H1 (cell line): ENCODE measurements around the gene KCNAB3. TPM values are rescaled to one million over a fixed set of nuclear protein-coding genes. Genes with fewer than 3 reads are reported as not detected.

Experiments used
- CTCF ChIA-PET: fragments of 300-600 bp; sonication (Branson Sonifier 250); formaldehyde crosslinking; loops from one replicate; lab custom pipeline; 2021; ENCODE audit not compliant: partially characterized antibody; lab: Charles Lee
- POLR2A ChIA-PET: fragments of 300-600 bp; sonication (Branson Sonifier 250); formaldehyde crosslinking; loops from one replicate; lab custom pipeline; 2021; ENCODE audit warnings: inconsistent platforms; ENCODE audit not compliant: partially characterized antibody; lab: Charles Lee
- DNase-seq, 2 experiments: peaks; one replicate each; pipeline versions ENCODE4 v3.0.0 to v3.0.0-alpha.2; 2010 to 2022; ENCODE audit warnings: low spot score in 2 of 2, low read depth in 1 of 2, mixed read lengths in 1 of 2
- FAIRE-seq: peaks from 2 replicates; lab custom pipeline; 2011; peaks lifted over from hg19 to GRCh38; lab: Jason Lieb, UNC
- H2AFZ ChIP-seq: 2 replicates; pipeline ENCODE4 v1.8.1; 2012; ENCODE audit warnings: low read length, inconsistent platforms
- H2AK5ac ChIP-seq: 2 replicates; pipeline ENCODE4 v1.6.1; 2013; ENCODE audit warnings: low read depth, low read length
- H2BK120ac ChIP-seq: replicated peaks from 2 replicates; pipeline ENCODE3; 2013; ENCODE audit warnings: low read depth, low read length, inconsistent platforms
- H2BK12ac ChIP-seq: 2 replicates; pipeline ENCODE4 v1.6.1; 2013; ENCODE audit warnings: low read depth, low read length
- H2BK15ac ChIP-seq: 2 replicates; pipeline ENCODE4 v1.6.1; 2013; ENCODE audit warnings: low read length
- H2BK20ac ChIP-seq: 2 replicates; pipeline ENCODE4 v1.6.1; 2013; ENCODE audit warnings: low read length
- H2BK5ac ChIP-seq: 2 replicates; pipeline ENCODE4 v1.6.1; 2013; ENCODE audit warnings: low read depth, low read length
- H3K14ac ChIP-seq: 2 replicates; pipeline ENCODE4 v1.6.1; 2013; ENCODE audit warnings: inconsistent platforms; ENCODE audit not compliant: insufficient read length
- H3K18ac ChIP-seq: 2 replicates; pipeline ENCODE4 v1.6.1; 2013; ENCODE audit warnings: low read length; ENCODE audit errors: extremely low read depth
- H3K23ac ChIP-seq: 2 replicates; pipeline ENCODE4 v1.6.1; 2013; ENCODE audit warnings: inconsistent platforms; ENCODE audit not compliant: insufficient read length
- H3K23me2 ChIP-seq: 2 replicates; pipeline ENCODE4 v1.6.1; 2013; ENCODE audit warnings: low read depth, low read length
- H3K27ac ChIP-seq: 2 replicates; pipeline ENCODE4 v1.6.1; 2011; ENCODE audit warnings: low read depth, low read length, inconsistent platforms
- H3K27me3 ChIP-seq, 4 experiments: replicated peaks in 1 of 4; 1 replicate in 1 of 4; 2 replicates in 3 of 4; pipeline versions ENCODE4 v1.6.1 to v1.8.1; 2011 to 2013; ENCODE audit warnings: low read length in 3 of 4, mild to moderate bottlenecking in 3 of 4, inconsistent platforms in 2 of 4, mixed read lengths in 2 of 4, moderate library complexity in 1 of 4; ENCODE audit not compliant: control insufficient read depth in 3 of 4, insufficient read depth in 3 of 4; ENCODE audit errors: extremely low read depth in 1 of 4
- H3K36me3 ChIP-seq, 4 experiments: 2 replicates each; pipeline versions ENCODE4 v1.6.1 to v1.8.1; 2011 to 2013; ENCODE audit warnings: mild to moderate bottlenecking in 4 of 4, low read length in 3 of 4, moderate library complexity in 2 of 4, control low read depth in 1 of 4, inconsistent platforms in 1 of 4; ENCODE audit not compliant: insufficient read depth in 4 of 4, control insufficient read depth in 2 of 4
- H3K4ac ChIP-seq: replicated peaks from 2 replicates; pipeline ENCODE3; 2013; ENCODE audit warnings: low read length, low read depth, mixed read lengths, inconsistent platforms; ENCODE audit not compliant: insufficient read length
- H3K4me1 ChIP-seq, 4 experiments: replicated peaks in 1 of 4; 1 replicate in 1 of 4; 2 replicates in 3 of 4; pipeline versions ENCODE4 v1.6.1 to v1.8.1; 2011 to 2013; ENCODE audit warnings: low read length in 3 of 4, inconsistent platforms in 2 of 4, mixed read lengths in 1 of 4; ENCODE audit not compliant: insufficient read depth in 4 of 4, control insufficient read depth in 3 of 4
- H3K4me2 ChIP-seq, 2 experiments: 2 replicates each; pipeline versions ENCODE4 v1.6.1 to v1.8.1; 2011 to 2013; ENCODE audit warnings: low read depth in 2 of 2, low read length in 2 of 2, control low read depth in 1 of 2, inconsistent platforms in 1 of 2, mild to moderate bottlenecking in 1 of 2; ENCODE audit not compliant: insufficient read depth in 1 of 2
- H3K4me3 ChIP-seq, 4 experiments: fragments of 200-600, 300-600 bp in 1 of 4; sonication (generic), shearing (Covaris generic), sonication (Bioruptor Twin) in 1 of 4; 2 replicates each; pipeline versions ENCODE4 v1.5.1 to v1.8.1; 2011 to 2016; ENCODE audit warnings: low read length in 4 of 4, low read depth in 3 of 4, control low read depth in 2 of 4, inconsistent platforms in 2 of 4, mild to moderate bottlenecking in 2 of 4, mixed read lengths in 1 of 4, moderate library complexity in 1 of 4; ENCODE audit not compliant: insufficient read depth in 2 of 4; ENCODE audit errors: extremely low read depth in 1 of 4
- H3K56ac ChIP-seq: replicated peaks from 2 replicates; pipeline ENCODE3; 2013; ENCODE audit warnings: low read depth, mild to moderate bottlenecking, mixed read lengths, low read length, inconsistent platforms; ENCODE audit not compliant: insufficient read length
- H3K79me1 ChIP-seq: 2 replicates; pipeline ENCODE4 v1.6.1; 2013; ENCODE audit warnings: low read depth, low read length, control low read depth
- H3K79me2 ChIP-seq, 2 experiments: 2 replicates each; pipeline versions ENCODE4 v1.6.1 to v1.8.1; 2012 to 2013; ENCODE audit warnings: low read length in 2 of 2, mild to moderate bottlenecking in 2 of 2, inconsistent platforms in 1 of 2; ENCODE audit not compliant: insufficient read depth in 2 of 2, control insufficient read depth in 1 of 2
- H3K9ac ChIP-seq, 4 experiments: replicated peaks in 1 of 4; 1 replicate in 1 of 4; 2 replicates in 3 of 4; pipeline versions ENCODE4 v1.6.1 to v1.8.1; 2011 to 2013; ENCODE audit warnings: low read depth in 3 of 4, low read length in 3 of 4, control low read depth in 2 of 4, mild to moderate bottlenecking in 2 of 4, moderate library complexity in 2 of 4, inconsistent platforms in 1 of 4; ENCODE audit errors: extremely low read depth in 1 of 4
- H3K9me3 ChIP-seq, 2 experiments: 2 replicates each; pipeline versions ENCODE4 v1.6.1 to v1.8.1; 2012 to 2013; ENCODE audit warnings: mild to moderate bottlenecking in 2 of 2, moderate library complexity in 2 of 2, control low read depth in 1 of 2, inconsistent platforms in 1 of 2, low read depth in 1 of 2, low read length in 1 of 2, mixed read lengths in 1 of 2; ENCODE audit not compliant: insufficient read depth in 2 of 2
- H4K20me1 ChIP-seq, 2 experiments: replicated peaks in 1 of 2; 2 replicates each; pipeline versions ENCODE3 to v1.8.1; 2011 to 2013; ENCODE audit warnings: inconsistent platforms in 2 of 2, low read length in 2 of 2, mild to moderate bottlenecking in 1 of 2; ENCODE audit not compliant: insufficient read depth in 2 of 2, control insufficient read depth in 1 of 2
- H4K5ac ChIP-seq: 2 replicates; pipeline ENCODE4 v1.6.1; 2013; ENCODE audit warnings: low read length, low read depth, mixed read lengths, inconsistent platforms; ENCODE audit not compliant: insufficient read length
- H4K8ac ChIP-seq: 2 replicates; pipeline ENCODE4 v1.8.0; 2013; ENCODE audit warnings: mild to moderate bottlenecking, moderate library complexity, low read length, inconsistent platforms; ENCODE audit not compliant: insufficient read depth; ENCODE audit errors: extremely low read depth
- H4K91ac ChIP-seq: replicated peaks from 2 replicates; pipeline ENCODE3; 2013; ENCODE audit warnings: low read length, mixed read lengths, inconsistent platforms; ENCODE audit not compliant: insufficient read length
- BCL11A ChIP-seq, 2 experiments: IDR thresholded peaks; one replicate each; pipeline ENCODE4 v1.6.1; 2011; ENCODE audit warnings: low read depth in 2 of 2, low read length in 2 of 2, mild to moderate bottlenecking in 2 of 2
- BRCA1 ChIP-seq: IDR thresholded peaks from 2 replicates; pipeline ENCODE4 v1.6.1; 2012; ENCODE audit warnings: low read depth, low read length, improper control_type of control experiment
- CEBPB ChIP-seq: IDR thresholded peaks from 2 replicates; pipeline ENCODE4 v1.6.1; 2012; ENCODE audit warnings: low read depth, low read length
- CREB1 ChIP-seq: IDR thresholded peaks from 2 replicates; pipeline ENCODE4 v1.6.1; 2012; ENCODE audit warnings: inconsistent platforms
- CTBP2 ChIP-seq: IDR thresholded peaks from 2 replicates; pipeline ENCODE4 v1.7.0; 2011; ENCODE audit warnings: borderline replicate concordance, mild to moderate bottlenecking, moderate library complexity, mixed read lengths, low read length; ENCODE audit not compliant: insufficient read depth, insufficient read length
- E2F6 ChIP-seq: IDR thresholded peaks from 2 replicates; pipeline ENCODE4 v1.6.1; 2012; ENCODE audit warnings: inconsistent platforms
- FOSL1 ChIP-seq: IDR thresholded peaks from 2 replicates; pipeline ENCODE4 v1.6.1; 2011; ENCODE audit warnings: mild to moderate bottlenecking, low read depth, low read length, moderate library complexity; ENCODE audit not compliant: insufficient read depth
- KDM5A ChIP-seq: fragments of 200-600 bp; IDR thresholded peaks from 2 replicates; pipeline ENCODE4 v1.7.1; 2012; ENCODE audit warnings: mild to moderate bottlenecking, low read length, inconsistent platforms, mixed read lengths
- MAFK ChIP-seq: IDR thresholded peaks from 2 replicates; pipeline ENCODE4 v1.6.1; 2012; ENCODE audit warnings: low read depth, mild to moderate bottlenecking, improper control_type of control experiment, low read length
- NANOG ChIP-seq: IDR thresholded peaks from 2 replicates; pipeline ENCODE4 v1.6.1; 2011; ENCODE audit warnings: low read length, low read depth, mild to moderate bottlenecking, inconsistent platforms; ENCODE audit not compliant: insufficient read depth, poor library complexity, severe bottlenecking
- SP1 ChIP-seq: IDR thresholded peaks from 2 replicates; pipeline ENCODE4 v1.6.1; 2011; ENCODE audit warnings: low read depth, low read length
- SP2 ChIP-seq: IDR thresholded peaks from 2 replicates; pipeline ENCODE4 v1.6.1; 2012; ENCODE audit warnings: mild to moderate bottlenecking, low read length, inconsistent platforms
- TAF7 ChIP-seq: optimal IDR thresholded peaks from 2 replicates; pipeline ENCODE3; 2011; ENCODE audit warnings: low read depth, mild to moderate bottlenecking, inconsistent platforms, low read length, moderate library complexity, borderline replicate concordance
- YY1 ChIP-seq: IDR thresholded peaks from 2 replicates; pipeline ENCODE4 v1.6.1; 2011; ENCODE audit warnings: low read depth, mild to moderate bottlenecking, low read length
- WGBS, 2 experiments: shearing (Covaris generic) in 1 of 2; methylation state at CpG; one replicate each; pipeline versions ENCODE4 v1.1.6 to v1.1.7; 2013 to 2015; ENCODE audit warnings: low lambda C conversion rate in 2 of 2, mixed read lengths in 2 of 2, inconsistent platforms in 1 of 2, low coverage in 1 of 2, missing lambda C conversion rate in 1 of 2; ENCODE audit not compliant: insufficient replicate concordance in 2 of 2, insufficient coverage in 1 of 2, insufficient read length in 1 of 2; ENCODE audit errors: extremely low coverage in 1 of 2, missing lambda C conversion rate in 1 of 2; 5-methylcytosine and 5-hydroxymethylcytosine counted together
- polyA plus RNA-seq, 7 experiments: library from polyadenylated mRNA; depleted of rRNA in 3 of 7; stranded (reverse) in 5 of 7; unstranded in 2 of 7; fragments of >200 nt in 5 of 7; fragments of 200-250 nt in 2 of 7; gene quantifications; 1 replicate in 5 of 7; 2 replicates in 1 of 7; 4 replicates in 1 of 7; pipeline versions ENCODE4 v1.2.1 to v1.2.3, GENCODE V29; 2011 to 2013; ENCODE audit warnings: missing spikeins in 2 of 7, mixed read lengths in 2 of 7
- total RNA-seq: library from RNA; stranded (reverse); fragmentation: NEBNext Ultra II Directional; extraction: Animal tissue kit (Norgen Biotek cat#: 25700); gene quantifications from 2 replicates; pipeline ENCODE4 v1.2.1, GENCODE V29; 2021

Gene KCNAB3
- total and polyA plus RNA-seq, 2 of the 8 experiments (the other 6 are each of a cell fraction or from before 2014, with no cell fraction given), result 1.7 to 2.4 TPM

- DNase-seq (no peak), FAIRE-seq (no peak)
- H2AK5ac ChIP-seq, result no peak overlapping the region
- H3K4ac ChIP-seq, result no peak overlapping the region
- 89% methylated on average over 3 of the region's 3 CpGs; no CpG with 5 or more reads in 1 of the 2 experiments for whole genome bisulfite sequencing, 2 experiments
- H3K27me3 ChIP-seq, result peaks cover 0 to 10% (median 3%) of the 10 kb centered on the region in 4 experiments; a peak in 3 of 7 replicates
- H3K4me2 ChIP-seq, result no peak overlapping the region
- H3K27ac ChIP-seq, result no peak overlapping the region
- peaks cover 18% of the 10 kb centered on the region; the same call in 1 of the 2 replicates for H3K23me2 ChIP-seq
- no peak overlapping the region for H3K56ac ChIP-seq
- no peak overlapping the region for H3K23ac ChIP-seq
- H3K18ac ChIP-seq, result no peak overlapping the region
- no peak overlapping the region for H4K5ac ChIP-seq
- H3K4me1 ChIP-seq, result peaks cover 0 to 10% (median 4%) of the 10 kb centered on the region in 4 experiments; a peak in 5 of 7 replicates
- POLR2A ChIA-PET, result interaction anchor here (1.0 to 1.3 kb wide), 2 partner anchors 25 to 196 kb away, joined by 4 read pairs; partner anchors contain the start of gene NAA38
- H2BK5ac ChIP-seq, result no peak overlapping the region
- no peaks in the 10 kb centered on the region for H3K79me1 ChIP-seq
- no peaks in the 10 kb centered on the region for H3K9me3 ChIP-seq
- H2BK20ac ChIP-seq, result no peak overlapping the region
- no peak overlapping the region for H2BK15ac ChIP-seq
- no peak overlapping the region for H3K9ac ChIP-seq
- no peak overlapping the region for H3K4me3 ChIP-seq
- H2AFZ ChIP-seq, result no peak overlapping the region
- no peaks in the 10 kb centered on the region for H4K20me1 ChIP-seq
- CTCF ChIA-PET, result interaction anchor here (0.6 to 1.3 kb wide), 6 partner anchors 12 to 240 kb away, joined by 3 to 5 read pairs (median 3); no protein-coding TSS in a partner anchor
- no peak overlapping the region for H4K8ac ChIP-seq
- no peak overlapping the region for H3K14ac ChIP-seq
- no peaks in the 10 kb centered on the region for H3K79me2 ChIP-seq
- H3K36me3 ChIP-seq, result peaks cover 3 to 10% (median 5%) of the 10 kb centered on the region in 4 experiments; a peak in 5 of 8 replicates
- no peak overlapping the region for H2BK120ac ChIP-seq
- no peak overlapping the region for H2BK12ac ChIP-seq
- H4K91ac ChIP-seq, result no peak overlapping the region
- TF ChIP-seq TAF7, result no peak
- TF ChIP-seq E2F6, result no peak
- TF ChIP-seq SP1, result no peak
- TF ChIP-seq YY1, result no peak
- TF ChIP-seq CEBPB, result no peak
- no peak for TF ChIP-seq MAFK
- TF ChIP-seq BCL11A (IDR thresholded peaks at IDR 0.05; ENCODE audit: low read depth in 2 of 2, low read length in 2 of 2), result no peak
- no peak for TF ChIP-seq KDM5A
- no peak for TF ChIP-seq BRCA1
- TF ChIP-seq FOSL1, result no peak
- TF ChIP-seq CTBP2, result no peak
- no peak for TF ChIP-seq SP2
- TF ChIP-seq CREB1, result no peak
- no peak for TF ChIP-seq NANOG
These were observed 47.0 kb downstream of the KCNAB3 start for GRCh38 chr17:7882629-7883028.
